Measurements from ENCODE around the gene PAX8. TPM values are rescaled to one million over a fixed set of nuclear protein-coding genes. Genes with fewer than 3 reads are reported as not detected.

The PAX8 gene
- total and polyA plus RNA-seq, 11 donors = 0.44 to 2.3 (median 0.53) TPM; not detected in 4

DNA sequence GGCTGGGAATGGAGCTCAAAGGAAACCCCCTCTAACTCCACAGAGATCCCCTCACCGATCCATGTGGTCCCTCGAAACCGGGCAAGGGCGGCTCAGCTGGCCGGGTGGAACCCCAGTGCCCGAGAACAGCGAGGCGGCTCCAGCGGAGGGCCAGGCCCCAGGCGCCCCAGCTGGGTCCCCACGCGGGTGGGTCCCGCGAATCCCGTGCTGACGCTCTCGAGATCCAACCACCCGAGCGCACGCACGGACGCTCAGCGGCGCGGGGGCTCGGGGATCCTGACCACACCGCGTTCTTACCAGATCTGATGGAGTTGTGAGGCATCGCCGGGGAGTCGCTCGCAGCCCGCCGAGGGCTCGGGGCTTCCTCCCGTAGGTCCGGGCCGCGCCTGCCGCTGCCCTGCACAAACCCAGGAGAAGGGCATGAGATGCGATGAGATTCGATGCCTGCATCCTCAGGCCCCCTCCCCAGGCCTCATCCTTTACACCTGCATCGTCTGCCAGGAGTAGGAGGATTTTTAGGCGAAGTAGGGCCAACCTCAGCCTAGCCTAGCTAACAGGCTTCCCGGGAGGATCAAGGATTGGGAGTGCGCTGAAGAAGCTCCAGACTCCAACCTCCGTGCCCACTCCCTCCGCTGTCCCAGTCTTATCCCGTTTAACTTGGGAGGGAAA lies 514 bp downstream of the PAX8 start:
- TF ChIP-seq, protein P1, sequence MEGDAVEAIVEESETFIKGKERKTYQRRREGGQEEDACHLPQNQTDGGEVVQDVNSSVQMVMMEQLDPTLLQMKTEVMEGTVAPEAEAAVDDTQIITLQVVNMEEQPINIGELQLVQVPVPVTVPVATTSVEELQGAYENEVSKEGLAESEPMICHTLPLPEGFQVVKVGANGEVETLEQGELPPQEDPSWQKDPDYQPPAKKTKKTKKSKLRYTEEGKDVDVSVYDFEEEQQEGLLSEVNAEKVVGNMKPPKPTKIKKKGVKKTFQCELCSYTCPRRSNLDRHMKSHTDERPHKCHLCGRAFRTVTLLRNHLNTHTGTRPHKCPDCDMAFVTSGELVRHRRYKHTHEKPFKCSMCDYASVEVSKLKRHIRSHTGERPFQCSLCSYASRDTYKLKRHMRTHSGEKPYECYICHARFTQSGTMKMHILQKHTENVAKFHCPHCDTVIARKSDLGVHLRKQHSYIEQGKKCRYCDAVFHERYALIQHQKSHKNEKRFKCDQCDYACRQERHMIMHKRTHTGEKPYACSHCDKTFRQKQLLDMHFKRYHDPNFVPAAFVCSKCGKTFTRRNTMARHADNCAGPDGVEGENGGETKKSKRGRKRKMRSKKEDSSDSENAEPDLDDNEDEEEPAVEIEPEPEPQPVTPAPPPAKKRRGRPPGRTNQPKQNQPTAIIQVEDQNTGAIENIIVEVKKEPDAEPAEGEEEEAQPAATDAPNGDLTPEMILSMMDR (IDR thresholded peaks at IDR 0.05) = no peak
- TF ChIP-seq POLR2A (IDR thresholded peaks at IDR 0.05) = no peak
- Histone ChIP-seq H3K9me3 (no peaks in the 10 kb centered on the region), H3K27me3 (peaks cover 27 to 66% (median 59%) of the 10 kb centered on the region in 9 donors), H3K27ac (no peak overlapping the region), H3K4me3 (peak overlapping the region in 1 of 12 donors; percentile 10), H3K36me3 (no peaks in the 10 kb centered on the region), H3K4me1 (peaks cover 0 to 34% (median 10%) of the 10 kb centered on the region in 12 donors)
- DNase-seq (no peak), ATAC-seq (no peak)
- intact Hi-C loops (cut with DNase I) = no loop called here
- 12 to 18% (median 17%) methylated on average over 27 to 49 of the region's 49 CpGs for WGBS, 4 donors

DNA sequence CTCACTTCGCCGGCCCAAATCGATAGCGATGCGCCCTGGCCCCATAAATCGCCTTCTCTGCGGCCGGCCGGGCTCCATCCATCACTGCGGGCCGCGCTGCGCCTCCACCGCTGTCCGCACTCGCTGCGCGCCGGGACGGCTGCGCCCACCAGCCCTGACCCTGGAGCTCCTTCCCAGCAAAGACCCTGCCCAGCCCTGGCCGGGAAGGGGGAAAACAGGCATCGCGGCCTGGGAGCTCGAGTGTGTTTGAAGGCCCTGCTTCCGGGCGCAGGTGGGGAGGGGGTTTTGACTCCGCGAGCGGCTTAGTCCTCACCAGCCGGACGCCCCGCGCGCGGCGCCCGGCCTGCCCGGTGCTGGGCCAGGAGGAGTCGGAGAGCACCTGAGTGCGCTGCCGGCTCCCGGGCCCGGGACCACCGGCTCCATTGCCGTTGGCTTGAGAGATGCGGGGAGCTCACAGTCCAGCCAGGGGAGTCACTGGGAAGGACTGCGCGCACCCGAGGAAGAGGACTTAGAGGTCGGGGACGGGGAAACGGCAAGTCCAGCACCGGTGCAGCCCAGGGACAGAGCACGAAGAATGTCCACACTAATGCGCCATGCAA lies 1.1 kb downstream of the PAX8 start:
- Histone ChIP-seq H3K9me3 (no peaks in the 10 kb centered on the region), H3K4me1 (peaks cover 0 to 28% (median 9%) of the 10 kb centered on the region in 12 donors), H3K27ac (no peak overlapping the region), H3K4me3 (peak overlapping the region in 8 of 12 donors; percentile 7 to 30 (median 14)), H3K36me3 (no peaks in the 10 kb centered on the region), H3K27me3 (peaks cover 27 to 72% (median 65%) of the 10 kb centered on the region in 9 donors)
- ATAC-seq (peak in 1 of 4 donors; percentile 41), DNase-seq (no peak)
- intact Hi-C loops (cut with DNase I) = no loop called here
- WGBS, 4 donors = 0 to 2% (median 2%) methylated on average over 4 to 56 of the region's 56 CpGs
- TF ChIP-seq, protein P1 (IDR thresholded peaks at IDR 0.05) = no peak
- no peak for TF ChIP-seq POLR2A (IDR thresholded peaks at IDR 0.05)

DNA sequence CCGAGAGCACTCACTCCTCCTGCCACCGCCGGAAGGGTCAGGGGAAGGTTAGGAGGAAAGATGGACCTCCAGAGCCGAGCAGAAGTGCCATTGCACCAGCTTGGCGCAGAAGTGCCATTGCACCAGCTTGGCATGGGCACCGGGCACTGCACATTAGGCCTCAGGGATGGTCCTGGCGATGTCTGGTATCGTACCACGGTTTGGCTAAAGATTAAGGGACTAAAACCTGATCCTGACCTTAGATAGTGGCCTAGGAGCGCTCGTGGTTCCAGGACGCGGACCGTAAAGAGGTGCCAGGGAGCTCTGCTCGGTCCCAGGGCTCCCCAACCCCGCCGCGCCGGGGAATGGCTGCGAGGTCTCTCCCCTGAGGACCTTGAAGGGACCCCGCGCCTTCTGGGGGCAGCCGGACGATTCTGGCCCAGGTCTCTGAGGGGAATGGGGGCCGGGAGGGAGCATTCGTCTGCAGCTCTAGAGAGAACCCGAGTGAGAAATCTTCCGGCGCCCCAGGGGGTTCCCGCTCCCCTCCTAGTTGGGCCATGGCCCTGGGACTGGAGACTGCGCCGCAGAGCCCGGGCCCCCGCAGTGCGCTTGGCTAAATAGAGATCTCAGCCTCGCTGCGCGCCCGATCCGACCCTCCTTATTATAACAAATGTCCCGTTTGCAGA lies 1.8 kb downstream of the PAX8 start:
- TF ChIP-seq, protein P1 (IDR thresholded peaks at IDR 0.05) = no peak
- no peak for TF ChIP-seq POLR2A (IDR thresholded peaks at IDR 0.05)
- Histone ChIP-seq H3K36me3 (no peaks in the 10 kb centered on the region), H3K27ac (no peak overlapping the region), H3K27me3 (peaks cover 27 to 79% (median 72%) of the 10 kb centered on the region in 9 donors), H3K4me3 (peak overlapping the region in 6 of 12 donors; percentile 7 to 30 (median 16)), H3K9me3 (no peaks in the 10 kb centered on the region), H3K4me1 (peaks cover 0 to 28% (median 9%) of the 10 kb centered on the region in 12 donors)
- no peak for ATAC-seq
- intact Hi-C loops (cut with DNase I) = no loop called here
- WGBS, 4 donors = 2 to 3% (median 3%) methylated on average over 15 to 41 of the region's 41 CpGs
- DNase-seq = no peak

DNA sequence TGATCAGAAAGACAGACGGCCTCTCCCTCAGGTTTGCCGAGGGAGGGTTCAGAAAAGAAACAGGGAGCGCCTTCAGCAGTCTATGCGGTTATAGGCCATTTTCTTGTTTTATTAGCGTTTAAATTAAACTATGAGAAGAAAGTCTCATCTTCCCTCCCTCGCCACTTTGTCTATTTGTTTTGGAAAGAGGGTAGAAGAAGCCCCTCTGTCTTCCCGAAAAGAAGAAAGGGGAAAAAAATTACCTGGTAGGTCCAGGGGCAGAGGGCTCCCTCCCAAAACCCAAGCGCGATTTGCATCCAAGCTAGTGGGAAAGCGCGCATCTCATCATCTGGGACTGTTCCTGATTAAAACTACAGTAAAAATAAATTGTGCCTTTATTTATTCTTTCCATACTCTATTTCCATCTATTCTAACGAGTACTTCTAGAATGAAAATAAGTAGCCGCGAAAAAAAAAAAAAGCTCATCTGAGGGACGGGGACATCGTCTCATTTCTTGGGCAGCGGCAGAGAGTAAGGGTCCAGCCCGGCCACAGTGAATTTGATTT lies 2.4 kb downstream of the PAX8 start:
- intact Hi-C loops (cut with DNase I) = no loop called here
- Histone ChIP-seq H3K9me3 (no peaks in the 10 kb centered on the region), H3K27me3 (peaks cover 30 to 85% (median 78%) of the 10 kb centered on the region in 9 donors), H3K27ac (no peak overlapping the region), H3K36me3 (no peaks in the 10 kb centered on the region), H3K4me3 (no peak overlapping the region), H3K4me1 (peaks cover 0 to 28% (median 9%) of the 10 kb centered on the region in 12 donors)
- DNase-seq (no peak), ATAC-seq (no peak)
- WGBS, 4 donors = 7 to 12% (median 8%) methylated on average over 18 of the region's 18 CpGs
- no peak for TF ChIP-seq POLR2A (IDR thresholded peaks at IDR 0.05)
- TF ChIP-seq, protein P1 (IDR thresholded peaks at IDR 0.05) = no peak

Measured in heart left ventricle (tissue), 16 donors.